Measurements from ENCODE around the gene YTHDF2.
A peak's percentile ranks its signal among the peaks of the same experiment; 100 is the strongest.
"Not testable (repeated sequence)": the region's sequence is repeated elsewhere in the genome, so short reads cannot be mapped to it uniquely, and the experiment has no call there.

YTHDF2 gene

GRCh38 chr1:28759257-28759656, 22.5 kb downstream of the YTHDF2 start:
- no peak for DNase-seq (ENCODE audit: low spot score)

- no peak for DNase-seq (ENCODE audit: low spot score)
These were observed 24.4 kb downstream of the YTHDF2 start for GRCh38 chr1:28761189-28761588.

GRCh38 chr1:28766532-28767183, 29.9 kb downstream of the YTHDF2 start:
- no peak for DNase-seq (ENCODE audit: low spot score)

DNA sequence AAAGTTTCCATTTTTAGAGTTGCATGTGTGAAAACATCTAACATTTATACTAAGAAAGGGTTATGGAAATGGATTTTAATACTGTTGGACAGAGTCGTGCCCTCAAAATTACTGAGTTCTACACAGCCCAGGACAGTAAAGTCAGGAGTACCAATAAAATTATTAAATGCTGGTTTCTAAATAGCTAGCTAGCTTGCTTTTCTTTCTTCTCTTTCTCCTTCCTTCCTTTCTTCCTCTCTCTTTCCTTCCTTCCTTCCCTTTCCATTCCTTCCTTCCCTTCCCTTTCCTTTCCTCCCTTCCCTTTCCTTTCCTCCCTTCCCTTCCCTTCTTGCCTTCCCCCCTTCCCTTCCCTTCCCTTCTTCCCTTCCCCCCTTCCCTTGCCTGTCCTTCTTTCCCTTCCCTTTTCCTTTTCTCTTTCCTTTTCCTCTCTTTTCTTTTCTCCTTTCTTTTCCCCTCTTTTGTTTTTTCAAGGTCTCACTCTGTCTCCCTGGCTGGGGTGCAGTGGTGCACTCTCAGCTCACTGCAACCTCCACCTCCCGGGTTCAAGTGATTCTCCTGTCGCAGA, 33.9 kb downstream of the YTHDF2 start:
- no peak for DNase-seq (ENCODE audit: low spot score)

DNA sequence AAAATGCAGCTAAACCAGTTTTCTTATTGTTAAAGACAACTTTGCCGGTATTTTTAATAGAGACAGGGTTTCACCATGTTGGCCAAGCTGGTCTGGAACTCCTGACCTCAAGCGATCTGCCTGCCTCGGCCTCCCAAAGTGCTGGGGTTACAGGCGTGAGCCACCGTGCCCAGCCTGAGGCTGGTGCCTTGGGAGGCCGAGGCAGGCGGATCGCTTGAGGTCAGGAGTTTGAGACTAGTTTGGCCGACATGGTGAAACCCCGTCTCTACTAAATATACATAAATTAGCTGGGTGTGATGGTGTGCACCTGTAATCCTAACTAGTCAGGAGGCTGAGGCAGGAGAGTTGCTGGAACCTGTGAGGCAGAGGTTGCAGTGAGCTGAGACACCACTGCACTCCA, 35.2 kb downstream of the YTHDF2 start:
- DNase-seq (ENCODE audit: low spot score): not testable (repeated sequence)

DNA sequence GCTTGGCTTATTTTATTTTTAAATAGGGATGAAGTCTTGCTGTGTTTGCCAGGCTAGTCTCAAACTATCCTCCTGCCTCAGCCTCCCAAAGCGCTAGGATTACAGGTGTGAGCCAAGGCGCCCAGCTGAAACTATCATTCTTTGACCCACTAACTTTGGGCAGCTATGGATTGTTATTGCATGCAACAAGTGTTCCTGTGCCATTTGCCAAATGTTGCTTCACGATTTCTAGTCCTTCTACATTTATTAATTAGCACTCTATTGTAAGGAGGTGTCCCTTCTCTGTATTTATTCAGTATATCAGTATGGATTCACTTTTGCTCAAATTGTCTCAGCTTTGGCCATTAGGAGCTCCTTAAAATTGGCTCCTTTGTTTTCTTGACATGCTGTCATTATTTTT, 36.4 kb downstream of the YTHDF2 start:
- DNase-seq (ENCODE audit: low spot score): no peak

GRCh38 chr1:28775121-28775942, 38.6 kb downstream of the YTHDF2 start:
- peak; percentile 61 for DNase-seq (ENCODE audit: low spot score)

- no peak for DNase-seq (ENCODE audit: low spot score)
These were observed 39.6 kb downstream of the YTHDF2 start for GRCh38 chr1:28776341-28776740.

GRCh38 chr1:28778021-28778420, 41.3 kb downstream of the YTHDF2 start:
- DNase-seq (ENCODE audit: low spot score): no peak

DNA sequence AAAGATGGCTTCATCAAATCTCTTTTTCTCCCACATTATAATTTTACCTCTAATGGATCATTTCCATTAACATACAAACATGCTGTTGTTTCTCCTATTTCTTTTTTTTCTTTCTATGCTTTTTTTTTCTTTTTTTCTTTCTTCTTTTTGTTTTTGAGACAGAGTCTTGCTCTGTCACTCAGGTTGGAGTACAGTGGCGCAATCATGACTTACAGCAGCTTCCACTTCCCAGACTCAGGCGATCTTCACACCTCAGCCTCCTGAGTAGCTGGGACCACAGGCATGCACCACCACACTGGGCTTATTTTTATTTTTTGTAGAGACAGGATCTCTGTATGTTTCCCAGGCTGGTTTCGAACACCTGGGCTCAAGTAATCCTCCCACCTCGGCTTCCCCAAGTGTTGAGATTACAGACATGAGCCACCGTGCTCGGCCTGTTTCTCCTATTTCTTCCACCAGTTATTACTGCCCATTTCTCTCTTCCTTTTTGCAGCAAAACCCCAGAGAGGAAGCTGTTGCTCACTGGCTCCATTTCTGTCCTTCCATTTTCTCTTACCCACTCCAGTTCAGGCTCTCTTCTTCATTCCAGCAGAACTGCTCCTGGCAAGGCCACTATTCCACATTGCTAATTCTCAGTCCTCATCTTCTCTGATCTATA, 43.1 kb downstream of the YTHDF2 start:
- DNase-seq (ENCODE audit: low spot score): no peak

DNA sequence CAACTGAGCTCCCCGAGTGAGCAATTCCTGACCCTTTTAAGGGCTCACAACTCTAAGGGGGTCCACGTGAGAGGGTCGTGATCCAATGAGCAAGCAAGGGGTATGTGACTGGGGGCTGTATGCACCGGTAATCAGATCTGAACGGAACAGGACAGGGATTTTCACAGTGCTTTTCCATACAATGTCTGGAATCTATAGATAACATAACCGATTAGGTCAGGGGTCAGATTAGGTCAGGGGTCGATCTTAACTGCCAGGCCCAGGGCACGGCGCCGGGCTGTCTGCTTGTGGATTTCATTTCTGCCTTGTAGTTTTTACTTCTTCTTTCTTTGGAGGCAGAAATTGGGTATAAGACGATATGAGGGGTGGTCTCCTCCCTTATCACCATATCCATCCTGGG, 44.6 kb downstream of the YTHDF2 start:
- no peak for DNase-seq (ENCODE audit: low spot score)

DNA sequence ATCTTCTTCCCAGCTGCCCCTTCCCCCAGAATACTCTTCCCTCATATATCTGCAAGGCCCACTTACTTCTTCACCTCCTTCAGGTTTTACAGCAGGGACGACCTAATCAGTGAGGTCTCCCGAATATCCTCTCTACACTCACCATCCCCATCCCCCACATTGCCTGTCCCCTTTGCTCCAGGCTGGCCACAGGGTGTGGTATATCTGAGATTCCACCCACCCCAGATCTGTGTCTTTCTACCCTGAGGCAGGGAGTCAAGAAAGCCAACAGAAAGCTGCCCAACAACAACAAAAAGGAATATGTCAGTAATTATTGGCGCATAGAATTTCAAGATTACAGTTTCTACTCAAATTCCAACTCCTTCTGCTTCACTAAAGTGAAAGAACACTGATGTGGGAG, 45.3 kb downstream of the YTHDF2 start:
- no peak for DNase-seq (ENCODE audit: low spot score)

DNA sequence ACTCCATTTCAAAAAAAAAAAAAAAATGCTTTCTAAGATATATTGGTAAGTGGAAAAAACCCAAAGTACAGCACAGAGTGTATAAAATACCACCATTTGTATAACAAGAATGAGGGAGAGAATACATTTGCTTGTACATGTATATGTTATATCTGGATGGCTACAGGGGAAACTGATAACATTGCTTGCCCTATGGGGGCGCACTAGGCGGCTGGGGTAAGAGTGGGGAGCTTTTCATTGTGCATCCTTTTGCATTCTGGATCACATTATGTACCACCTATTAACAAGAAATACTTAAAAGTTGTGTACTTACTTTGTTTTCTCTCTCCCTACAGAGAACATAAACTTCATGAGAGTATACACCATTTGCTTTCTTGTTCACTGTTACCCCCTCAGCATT, 46.6 kb downstream of the YTHDF2 start:
- no peak for DNase-seq (ENCODE audit: low spot score)

GRCh38 chr1:28789412-28789811, 52.7 kb downstream of the YTHDF2 start:
- no peak for DNase-seq (ENCODE audit: low spot score)

DNA sequence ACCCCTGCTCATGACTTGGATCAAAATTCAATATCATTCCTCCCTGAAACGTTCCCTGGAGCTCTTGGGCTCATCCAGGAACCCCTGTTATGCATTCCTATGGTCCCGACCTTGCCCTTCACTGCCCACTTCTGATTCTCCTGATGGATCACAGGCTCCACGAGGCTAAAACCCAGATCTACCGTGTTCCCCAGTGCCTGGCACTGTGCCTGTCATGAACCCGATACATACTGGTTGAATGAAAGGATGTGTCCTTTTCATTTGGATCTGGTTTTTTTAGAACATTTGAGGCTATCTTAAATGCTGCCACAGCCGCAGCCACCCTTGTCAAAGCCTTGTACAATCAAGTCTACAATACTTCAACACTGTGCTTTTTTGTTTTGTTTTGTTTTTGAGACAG, 53.1 kb downstream of the YTHDF2 start:
- no peak for DNase-seq (ENCODE audit: low spot score)

DNA sequence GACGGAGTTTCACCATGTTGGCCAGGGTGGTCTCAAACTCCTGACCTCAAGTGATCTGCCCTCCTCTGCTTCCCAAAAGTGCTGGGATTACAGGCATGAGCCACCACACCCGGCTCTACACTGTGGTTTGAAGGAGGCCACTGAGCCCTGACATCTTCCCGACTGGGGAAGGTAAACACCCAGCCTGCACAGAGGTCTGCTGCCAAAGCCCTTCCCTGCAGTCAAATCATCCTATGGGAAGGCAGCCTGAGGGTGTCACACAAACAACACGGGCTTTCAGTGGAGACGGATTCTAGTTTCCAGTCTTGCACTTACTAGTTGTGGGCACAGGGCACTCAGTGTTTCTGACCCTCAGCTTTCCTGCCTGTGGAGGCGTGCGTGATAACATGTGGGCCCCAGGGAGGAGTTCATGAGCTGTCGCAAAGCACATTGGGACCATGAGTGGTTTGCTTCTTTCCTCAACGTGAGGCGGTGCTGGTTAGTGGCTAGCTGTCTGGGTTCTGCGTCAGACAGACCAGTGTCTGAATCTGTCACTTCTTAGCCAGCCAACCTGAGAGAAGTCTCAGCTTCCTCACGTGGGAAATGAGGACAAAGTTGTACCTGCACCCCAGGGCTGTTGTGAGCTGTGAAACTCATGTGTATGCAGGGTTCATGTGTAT, 53.8 kb downstream of the YTHDF2 start:
- no peak for DNase-seq (ENCODE audit: low spot score)

GRCh38 chr1:28791929-28792328, 55.2 kb downstream of the YTHDF2 start:
- not testable (repeated sequence) for DNase-seq (ENCODE audit: low spot score)

DNA sequence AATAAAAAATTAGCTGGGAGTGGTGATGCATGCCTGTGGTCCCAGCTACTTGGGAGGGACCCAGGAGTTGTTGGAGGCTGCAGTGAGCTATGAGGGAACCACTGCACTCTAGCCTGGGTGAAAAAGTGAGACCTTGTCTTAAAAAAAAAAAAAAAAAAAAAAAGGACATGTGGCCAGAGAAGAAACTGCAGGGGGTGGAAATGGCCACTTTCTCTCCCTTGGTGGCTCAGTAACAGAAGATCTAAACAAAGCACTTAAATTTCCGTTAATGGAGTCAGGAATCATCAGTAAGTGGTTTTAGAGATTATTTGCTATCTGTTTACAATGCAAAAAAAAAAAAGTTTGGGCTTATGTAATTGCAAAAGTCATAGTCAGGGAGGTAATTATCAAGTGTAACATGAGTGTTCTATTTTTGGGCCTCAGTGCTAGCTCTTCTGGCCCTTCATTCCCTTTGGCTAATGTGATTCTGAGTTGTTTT, 55.9 kb downstream of the YTHDF2 start:
- DNase-seq (ENCODE audit: low spot score): no peak

GRCh38 chr1:28794582-28794981, 57.8 kb downstream of the YTHDF2 start:
- not testable (repeated sequence) for DNase-seq (ENCODE audit: low spot score)

DNA sequence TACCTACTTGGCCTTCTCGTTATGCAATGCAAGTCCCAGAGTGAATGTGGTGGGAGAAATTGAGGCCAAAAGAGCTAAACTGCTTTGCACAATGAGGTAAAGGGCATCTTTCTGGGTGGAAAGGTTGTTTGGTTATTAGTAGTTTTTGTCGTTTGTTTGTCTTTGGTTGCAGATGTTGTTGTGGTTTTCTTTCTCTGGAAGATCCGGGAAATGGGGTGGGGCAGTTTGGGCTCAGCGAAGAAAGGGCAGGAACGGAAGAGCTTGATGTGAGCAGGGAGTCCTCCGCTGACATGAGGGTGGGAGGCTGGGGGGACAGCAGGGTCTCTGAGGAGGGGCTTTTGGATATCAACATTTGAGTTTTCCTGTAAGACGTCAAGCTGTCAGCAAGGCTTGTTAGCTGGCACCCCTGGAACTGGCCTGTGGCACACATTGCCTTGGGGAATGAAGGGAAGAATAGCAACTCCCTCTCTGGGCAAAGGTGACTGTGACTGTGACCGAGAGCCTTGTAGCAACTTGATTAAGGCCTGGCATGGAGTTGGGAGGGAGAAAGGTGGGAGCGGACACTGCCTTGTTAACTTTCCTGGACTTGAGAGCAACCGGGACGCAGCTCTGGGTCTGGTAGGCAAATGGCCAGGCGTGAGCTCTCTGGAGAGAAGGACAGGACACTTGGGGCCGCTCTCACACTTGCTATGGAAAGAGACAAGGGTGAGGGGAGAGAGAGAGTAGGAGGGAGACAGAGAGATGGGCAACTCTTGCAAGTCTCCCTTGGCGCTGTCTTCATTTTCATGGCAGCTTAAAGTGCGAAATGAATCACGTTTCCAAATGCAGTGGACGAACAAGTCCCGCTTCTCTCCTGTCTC, 59.8 kb downstream of the YTHDF2 start:
- no peak for DNase-seq (ENCODE audit: low spot score)

DNA sequence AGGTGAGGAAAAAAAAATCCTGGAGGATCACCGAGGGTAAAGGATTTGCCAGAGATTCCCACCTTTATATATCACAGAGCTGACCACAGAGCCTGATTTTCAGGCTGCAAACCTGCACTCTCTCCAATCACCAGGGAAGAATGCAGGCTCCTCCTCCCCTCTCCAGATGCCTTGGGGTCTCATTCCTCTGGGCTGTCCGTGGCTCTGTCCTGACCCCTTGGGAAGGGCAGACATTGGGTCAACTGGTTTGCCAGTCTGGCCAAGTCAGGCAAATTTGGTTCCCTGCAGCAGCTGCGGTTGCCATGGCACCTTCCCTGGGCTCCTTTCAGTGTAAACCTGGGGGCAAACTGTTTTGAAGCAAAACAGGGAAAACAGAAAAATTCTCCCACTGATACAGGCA, 63.6 kb downstream of the YTHDF2 start:
- DNase-seq (ENCODE audit: low spot score): no peak
